H1 (cell line): ENCODE results near the gene TLCD3B. TPM values are rescaled to one million over a fixed set of nuclear protein-coding genes. Genes with fewer than 3 reads are reported as not detected.
A peak's percentile ranks its signal among the peaks of the same experiment; 100 is the strongest.

Source experiments
- CTCF ChIA-PET: fragments of 300-600 bp; sonication (Branson Sonifier 250); formaldehyde crosslinking; loops from one replicate; lab custom pipeline; 2021; ENCODE audit not compliant: partially characterized antibody; lab: Charles Lee
- POLR2A ChIA-PET: fragments of 300-600 bp; sonication (Branson Sonifier 250); formaldehyde crosslinking; loops from one replicate; lab custom pipeline; 2021; ENCODE audit warnings: inconsistent platforms; ENCODE audit not compliant: partially characterized antibody; lab: Charles Lee
- DNase-seq, 2 experiments: peaks; one replicate each; pipeline versions ENCODE4 v3.0.0 to v3.0.0-alpha.2; 2010 to 2022; ENCODE audit warnings: low spot score in 2 of 2, low read depth in 1 of 2, mixed read lengths in 1 of 2
- FAIRE-seq: peaks from 2 replicates; lab custom pipeline; 2011; peaks lifted over from hg19 to GRCh38; lab: Jason Lieb, UNC
- H2AFZ ChIP-seq: 2 replicates; pipeline ENCODE4 v1.8.1; 2012; ENCODE audit warnings: low read length, inconsistent platforms
- H2AK5ac ChIP-seq: 2 replicates; pipeline ENCODE4 v1.6.1; 2013; ENCODE audit warnings: low read depth, low read length
- H2BK120ac ChIP-seq: replicated peaks from 2 replicates; pipeline ENCODE3; 2013; ENCODE audit warnings: low read depth, low read length, inconsistent platforms
- H2BK12ac ChIP-seq: 2 replicates; pipeline ENCODE4 v1.6.1; 2013; ENCODE audit warnings: low read depth, low read length
- H2BK15ac ChIP-seq: 2 replicates; pipeline ENCODE4 v1.6.1; 2013; ENCODE audit warnings: low read length
- H2BK20ac ChIP-seq: 2 replicates; pipeline ENCODE4 v1.6.1; 2013; ENCODE audit warnings: low read length
- H2BK5ac ChIP-seq: 2 replicates; pipeline ENCODE4 v1.6.1; 2013; ENCODE audit warnings: low read depth, low read length
- H3K14ac ChIP-seq: 2 replicates; pipeline ENCODE4 v1.6.1; 2013; ENCODE audit warnings: inconsistent platforms; ENCODE audit not compliant: insufficient read length
- H3K18ac ChIP-seq: 2 replicates; pipeline ENCODE4 v1.6.1; 2013; ENCODE audit warnings: low read length; ENCODE audit errors: extremely low read depth
- H3K23ac ChIP-seq: 2 replicates; pipeline ENCODE4 v1.6.1; 2013; ENCODE audit warnings: inconsistent platforms; ENCODE audit not compliant: insufficient read length
- H3K23me2 ChIP-seq: 2 replicates; pipeline ENCODE4 v1.6.1; 2013; ENCODE audit warnings: low read depth, low read length
- H3K27ac ChIP-seq: 2 replicates; pipeline ENCODE4 v1.6.1; 2011; ENCODE audit warnings: low read depth, low read length, inconsistent platforms
- H3K27me3 ChIP-seq, 4 experiments: replicated peaks in 1 of 4; 1 replicate in 1 of 4; 2 replicates in 3 of 4; pipeline versions ENCODE4 v1.6.1 to v1.8.1; 2011 to 2013; ENCODE audit warnings: low read length in 3 of 4, mild to moderate bottlenecking in 3 of 4, inconsistent platforms in 2 of 4, mixed read lengths in 2 of 4, moderate library complexity in 1 of 4; ENCODE audit not compliant: control insufficient read depth in 3 of 4, insufficient read depth in 3 of 4; ENCODE audit errors: extremely low read depth in 1 of 4
- H3K36me3 ChIP-seq, 4 experiments: 2 replicates each; pipeline versions ENCODE4 v1.6.1 to v1.8.1; 2011 to 2013; ENCODE audit warnings: mild to moderate bottlenecking in 4 of 4, low read length in 3 of 4, moderate library complexity in 2 of 4, control low read depth in 1 of 4, inconsistent platforms in 1 of 4; ENCODE audit not compliant: insufficient read depth in 4 of 4, control insufficient read depth in 2 of 4
- H3K4ac ChIP-seq: replicated peaks from 2 replicates; pipeline ENCODE3; 2013; ENCODE audit warnings: low read length, low read depth, mixed read lengths, inconsistent platforms; ENCODE audit not compliant: insufficient read length
- H3K4me1 ChIP-seq, 4 experiments: replicated peaks in 1 of 4; 1 replicate in 1 of 4; 2 replicates in 3 of 4; pipeline versions ENCODE4 v1.6.1 to v1.8.1; 2011 to 2013; ENCODE audit warnings: low read length in 3 of 4, inconsistent platforms in 2 of 4, mixed read lengths in 1 of 4; ENCODE audit not compliant: insufficient read depth in 4 of 4, control insufficient read depth in 3 of 4
- H3K4me2 ChIP-seq, 2 experiments: 2 replicates each; pipeline versions ENCODE4 v1.6.1 to v1.8.1; 2011 to 2013; ENCODE audit warnings: low read depth in 2 of 2, low read length in 2 of 2, control low read depth in 1 of 2, inconsistent platforms in 1 of 2, mild to moderate bottlenecking in 1 of 2; ENCODE audit not compliant: insufficient read depth in 1 of 2
- H3K4me3 ChIP-seq, 4 experiments: fragments of 200-600, 300-600 bp in 1 of 4; sonication (generic), shearing (Covaris generic), sonication (Bioruptor Twin) in 1 of 4; 2 replicates each; pipeline versions ENCODE4 v1.5.1 to v1.8.1; 2011 to 2016; ENCODE audit warnings: low read length in 4 of 4, low read depth in 3 of 4, control low read depth in 2 of 4, inconsistent platforms in 2 of 4, mild to moderate bottlenecking in 2 of 4, mixed read lengths in 1 of 4, moderate library complexity in 1 of 4; ENCODE audit not compliant: insufficient read depth in 2 of 4; ENCODE audit errors: extremely low read depth in 1 of 4
- H3K56ac ChIP-seq: replicated peaks from 2 replicates; pipeline ENCODE3; 2013; ENCODE audit warnings: low read depth, mild to moderate bottlenecking, mixed read lengths, low read length, inconsistent platforms; ENCODE audit not compliant: insufficient read length
- H3K79me1 ChIP-seq: 2 replicates; pipeline ENCODE4 v1.6.1; 2013; ENCODE audit warnings: low read depth, low read length, control low read depth
- H3K79me2 ChIP-seq, 2 experiments: 2 replicates each; pipeline versions ENCODE4 v1.6.1 to v1.8.1; 2012 to 2013; ENCODE audit warnings: low read length in 2 of 2, mild to moderate bottlenecking in 2 of 2, inconsistent platforms in 1 of 2; ENCODE audit not compliant: insufficient read depth in 2 of 2, control insufficient read depth in 1 of 2
- H3K9ac ChIP-seq, 4 experiments: replicated peaks in 1 of 4; 1 replicate in 1 of 4; 2 replicates in 3 of 4; pipeline versions ENCODE4 v1.6.1 to v1.8.1; 2011 to 2013; ENCODE audit warnings: low read depth in 3 of 4, low read length in 3 of 4, control low read depth in 2 of 4, mild to moderate bottlenecking in 2 of 4, moderate library complexity in 2 of 4, inconsistent platforms in 1 of 4; ENCODE audit errors: extremely low read depth in 1 of 4
- H3K9me3 ChIP-seq, 2 experiments: 2 replicates each; pipeline versions ENCODE4 v1.6.1 to v1.8.1; 2012 to 2013; ENCODE audit warnings: mild to moderate bottlenecking in 2 of 2, moderate library complexity in 2 of 2, control low read depth in 1 of 2, inconsistent platforms in 1 of 2, low read depth in 1 of 2, low read length in 1 of 2, mixed read lengths in 1 of 2; ENCODE audit not compliant: insufficient read depth in 2 of 2
- H4K20me1 ChIP-seq, 2 experiments: replicated peaks in 1 of 2; 2 replicates each; pipeline versions ENCODE3 to v1.8.1; 2011 to 2013; ENCODE audit warnings: inconsistent platforms in 2 of 2, low read length in 2 of 2, mild to moderate bottlenecking in 1 of 2; ENCODE audit not compliant: insufficient read depth in 2 of 2, control insufficient read depth in 1 of 2
- H4K5ac ChIP-seq: 2 replicates; pipeline ENCODE4 v1.6.1; 2013; ENCODE audit warnings: low read length, low read depth, mixed read lengths, inconsistent platforms; ENCODE audit not compliant: insufficient read length
- H4K8ac ChIP-seq: 2 replicates; pipeline ENCODE4 v1.8.0; 2013; ENCODE audit warnings: mild to moderate bottlenecking, moderate library complexity, low read length, inconsistent platforms; ENCODE audit not compliant: insufficient read depth; ENCODE audit errors: extremely low read depth
- H4K91ac ChIP-seq: replicated peaks from 2 replicates; pipeline ENCODE3; 2013; ENCODE audit warnings: low read length, mixed read lengths, inconsistent platforms; ENCODE audit not compliant: insufficient read length
- CHD2 ChIP-seq: IDR thresholded peaks from 2 replicates; pipeline ENCODE4 v1.6.1; 2012; ENCODE audit warnings: low read length, improper control_type of control experiment
- CTCF ChIP-seq, 3 experiments: IDR thresholded peaks; 1 replicate in 2 of 3; 2 replicates in 1 of 3; pipeline versions ENCODE4 v1.5.1 to v1.6.1; 2011; ENCODE audit warnings: low read length in 3 of 3, mild to moderate bottlenecking in 3 of 3, inconsistent platforms in 2 of 3, low read depth in 1 of 3, moderate library complexity in 1 of 3; ENCODE audit not compliant: insufficient read depth in 1 of 3; ENCODE audit errors: control extremely low read depth in 1 of 3
- JUN ChIP-seq: IDR thresholded peaks from 2 replicates; pipeline ENCODE4 v1.6.1; 2011; ENCODE audit warnings: low read depth, mild to moderate bottlenecking, improper control_type of control experiment, low read length
- MAFK ChIP-seq: IDR thresholded peaks from 2 replicates; pipeline ENCODE4 v1.6.1; 2012; ENCODE audit warnings: low read depth, mild to moderate bottlenecking, improper control_type of control experiment, low read length
- POLR2AphosphoS5 ChIP-seq: IDR thresholded peaks from 2 replicates; pipeline ENCODE4 v1.6.1; 2011; ENCODE audit warnings: low read depth, low read length
- RBBP5 ChIP-seq: IDR thresholded peaks from 2 replicates; pipeline ENCODE4 v1.7.1; 2012; ENCODE audit warnings: low read depth, mild to moderate bottlenecking, inconsistent platforms, low read length, moderate library complexity, borderline replicate concordance
- SIX5 ChIP-seq: IDR thresholded peaks from 2 replicates; pipeline ENCODE4 v1.6.1; 2011; ENCODE audit warnings: mild to moderate bottlenecking, low read depth, low read length
- TBP ChIP-seq: IDR thresholded peaks from 2 replicates; pipeline ENCODE4 v1.6.1; 2011; ENCODE audit warnings: low read depth, low read length, improper control_type of control experiment
- USF2 ChIP-seq: IDR thresholded peaks from 2 replicates; pipeline ENCODE4 v1.6.1; 2011; ENCODE audit warnings: low read length, improper control_type of control experiment
- WGBS, 2 experiments: shearing (Covaris generic) in 1 of 2; methylation state at CpG; one replicate each; pipeline versions ENCODE4 v1.1.6 to v1.1.7; 2013 to 2015; ENCODE audit warnings: low lambda C conversion rate in 2 of 2, mixed read lengths in 2 of 2, inconsistent platforms in 1 of 2, low coverage in 1 of 2, missing lambda C conversion rate in 1 of 2; ENCODE audit not compliant: insufficient replicate concordance in 2 of 2, insufficient coverage in 1 of 2, insufficient read length in 1 of 2; ENCODE audit errors: extremely low coverage in 1 of 2, missing lambda C conversion rate in 1 of 2; 5-methylcytosine and 5-hydroxymethylcytosine counted together
- polyA plus RNA-seq, 7 experiments: library from polyadenylated mRNA; depleted of rRNA in 3 of 7; stranded (reverse) in 5 of 7; unstranded in 2 of 7; fragments of >200 nt in 5 of 7; fragments of 200-250 nt in 2 of 7; gene quantifications; 1 replicate in 5 of 7; 2 replicates in 1 of 7; 4 replicates in 1 of 7; pipeline versions ENCODE4 v1.2.1 to v1.2.3, GENCODE V29; 2011 to 2013; ENCODE audit warnings: missing spikeins in 2 of 7, mixed read lengths in 2 of 7
- total RNA-seq: library from RNA; stranded (reverse); fragmentation: NEBNext Ultra II Directional; extraction: Animal tissue kit (Norgen Biotek cat#: 25700); gene quantifications from 2 replicates; pipeline ENCODE4 v1.2.1, GENCODE V29; 2021

The TLCD3B gene
- total and polyA plus RNA-seq, 2 of the 8 experiments (the other 6 are each of a cell fraction or from before 2014, with no cell fraction given), result 15.2 to 26.9 TPM

GRCh38 chr16:30063278-30063892 lies 32.3 kb upstream of the TLCD3B start:
- POLR2A ChIA-PET, result interaction anchor here (7.7 to 21.2 kb wide), 2 partner anchors 9 to 27 kb away, joined by 88 to 353 read pairs; partner anchors contain the start of genes TBX6 and YPEL3
- TF ChIP-seq SIX5, result no peak
- TF ChIP-seq CTCF (IDR thresholded peaks at IDR 0.05; ENCODE audit: control extremely low read depth in 1 of 3, insufficient read depth in 1 of 3, low read depth in 1 of 3, low read length in 3 of 3), result no peak
- no peak for TF ChIP-seq RBBP5
- no peak for TF ChIP-seq USF2
- TF ChIP-seq JUN, result no peak
- TF ChIP-seq MAFK, result no peak
- no peak for TF ChIP-seq CHD2
- no peak for TF ChIP-seq TBP
- no peak for TF ChIP-seq POLR2AphosphoS5

More at GRCh38 chr16:30063278-30063892, 32.3 kb upstream of the TLCD3B start:
- Histone ChIP-seq H3K79me1 (0 out of 2 replicates have a peak, but pooled peaks cover 9% of the 10 kb centered on the region), H3K23ac (no peak overlapping the region), H2AK5ac (no peak overlapping the region), H3K9ac (no peak overlapping the region), H2BK15ac (peak overlapping the region; percentile 53), H2AFZ (no peak overlapping the region), H3K4ac (no peak overlapping the region), H4K91ac (peak overlapping the region; percentile 34), H2BK20ac (no peak overlapping the region; the same call in 1 of the 2 replicates), H4K8ac (no peak overlapping the region; the same call in 1 of the 2 replicates), H2BK5ac (peak overlapping the region; percentile 74; the same call in 1 of the 2 replicates), H3K27ac (no peak overlapping the region), H4K20me1 (peaks cover 2 to 20% of the 10 kb centered on the region in 2 experiments), H3K27me3 (no peaks in the 10 kb centered on the region), H3K79me2 (peaks cover 15 to 23% of the 10 kb centered on the region in 2 experiments), H4K5ac (peak overlapping the region; percentile 34), H3K4me3 (peak overlapping the region; percentile 71 to 92 (median 88); a peak in 6 of 8 replicates), H2BK120ac (no peak overlapping the region), H3K18ac (peak overlapping the region; percentile 57; the same call in 1 of the 2 replicates), H3K9me3 (no peaks in the 10 kb centered on the region), H3K56ac (no peak overlapping the region), H3K23me2 (peaks cover 18% of the 10 kb centered on the region), H3K14ac (no peak overlapping the region), H3K4me1 (peaks cover 6 to 24% (median 15%) of the 10 kb centered on the region in 4 experiments), H3K4me2 (peak overlapping the region; percentile 73 to 81), H2BK12ac (0 out of 2 replicates have a peak overlapping the region, but pooled peaks have one; percentile 39), H3K36me3 (peaks cover 2 to 14% (median 13%) of the 10 kb centered on the region in 4 experiments; a peak in 6 of 8 replicates)
- no peak for FAIRE-seq
- CTCF ChIA-PET, result interaction anchor here (0.6 to 1.7 kb wide), 5 partner anchors 8 to 942 kb away, joined by 3 to 8 read pairs (median 3); no protein-coding TSS in a partner anchor
- DNase-seq, result no peak
- 57% methylated on average over 12 of the region's 12 CpGs; no CpG with 5 or more reads in 1 of the 2 experiments for WGBS, 2 experiments
